SU-DHL-6 (cell line): ENCODE results near the gene PTPRS.

ENCODE experiments used
- EZH2phosphoT487 ChIP-seq: fragments of 200-600 bp; sonication (generic), shearing (Covaris generic); conservative IDR thresholded peaks from 2 replicates; pipeline ENCODE4 v1.6.1; 2018; ENCODE audit warnings: mild to moderate bottlenecking, antibody characterized with exemption, low read length, moderate library complexity, mixed read lengths
- TF ChIP-seq, protein P1 (sequence below): fragments of 200-600 bp; sonication (generic); IDR thresholded peaks from one replicate; pipeline ENCODE4 v1.5.1; 2017; ENCODE audit warnings: antibody characterized with exemption, mild to moderate bottlenecking, low read length, moderate library complexity; ENCODE audit not compliant: insufficient read depth, poor library complexity, severe bottlenecking

DNA sequence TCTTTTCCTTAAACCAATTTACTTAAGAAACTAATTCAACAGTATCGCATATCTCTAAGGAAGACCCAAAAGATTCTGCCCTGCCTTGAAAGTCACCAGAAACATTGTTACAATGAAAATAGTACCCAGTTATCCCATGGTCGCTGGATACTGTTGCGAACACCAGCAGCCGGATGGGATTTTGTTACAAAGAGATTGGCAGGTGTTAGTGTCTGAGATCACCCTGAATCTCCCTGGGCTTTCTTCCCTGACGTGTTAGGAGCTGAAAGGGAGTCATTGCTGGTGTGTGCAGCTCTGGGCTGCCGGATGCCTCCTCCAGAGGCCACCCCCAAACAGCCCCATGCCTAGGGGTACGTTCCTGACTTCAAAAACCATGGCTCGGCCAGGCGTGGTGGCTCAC, 38.2 kb downstream of the PTPRS start:
- TF ChIP-seq, protein P1, sequence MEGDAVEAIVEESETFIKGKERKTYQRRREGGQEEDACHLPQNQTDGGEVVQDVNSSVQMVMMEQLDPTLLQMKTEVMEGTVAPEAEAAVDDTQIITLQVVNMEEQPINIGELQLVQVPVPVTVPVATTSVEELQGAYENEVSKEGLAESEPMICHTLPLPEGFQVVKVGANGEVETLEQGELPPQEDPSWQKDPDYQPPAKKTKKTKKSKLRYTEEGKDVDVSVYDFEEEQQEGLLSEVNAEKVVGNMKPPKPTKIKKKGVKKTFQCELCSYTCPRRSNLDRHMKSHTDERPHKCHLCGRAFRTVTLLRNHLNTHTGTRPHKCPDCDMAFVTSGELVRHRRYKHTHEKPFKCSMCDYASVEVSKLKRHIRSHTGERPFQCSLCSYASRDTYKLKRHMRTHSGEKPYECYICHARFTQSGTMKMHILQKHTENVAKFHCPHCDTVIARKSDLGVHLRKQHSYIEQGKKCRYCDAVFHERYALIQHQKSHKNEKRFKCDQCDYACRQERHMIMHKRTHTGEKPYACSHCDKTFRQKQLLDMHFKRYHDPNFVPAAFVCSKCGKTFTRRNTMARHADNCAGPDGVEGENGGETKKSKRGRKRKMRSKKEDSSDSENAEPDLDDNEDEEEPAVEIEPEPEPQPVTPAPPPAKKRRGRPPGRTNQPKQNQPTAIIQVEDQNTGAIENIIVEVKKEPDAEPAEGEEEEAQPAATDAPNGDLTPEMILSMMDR: no peak
- no peak for TF ChIP-seq EZH2phosphoT487
